Measurements from ENCODE around the gene PRKACB.

PRKACB gene

DNA sequence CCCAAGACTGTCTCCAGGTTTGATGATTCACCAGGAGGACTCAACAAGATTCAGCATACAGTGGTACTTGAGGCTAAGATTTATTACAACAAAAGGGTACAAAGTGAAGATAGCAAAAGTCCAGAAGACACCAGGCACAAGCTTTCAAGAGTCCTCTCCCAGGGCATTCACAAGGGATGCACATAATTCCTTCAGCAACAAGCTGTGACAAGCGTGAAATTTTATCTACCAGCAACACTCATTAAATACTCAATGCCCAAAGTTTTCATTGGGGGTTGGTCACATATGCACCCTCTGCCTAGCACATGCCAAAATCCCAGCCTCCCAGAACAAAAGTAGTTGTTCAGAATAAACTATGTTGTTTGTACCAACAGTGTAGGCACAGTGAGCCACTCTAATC, 62.3 kb downstream of the PRKACB start:
- Histone ChIP-seq H3K9me3 (replicated peaks; ENCODE audit: insufficient read depth, low read length) (no peaks in the 10 kb centered on the region), H3K27me3 (replicated peaks; ENCODE audit: insufficient read depth, low read length) (no peaks in the 10 kb centered on the region), H3K4me3 (ENCODE audit: low read length) (no peak overlapping the region), H3K36me3 (replicated peaks; ENCODE audit: insufficient read depth, low read length) (no peaks in the 10 kb centered on the region), H4K20me1 (ENCODE audit: insufficient read depth, low read length) (no peaks in the 10 kb centered on the region), H3K9me2 (replicated peaks; ENCODE audit: insufficient read depth, low read length) (no peaks in the 10 kb centered on the region), H3K27ac (ENCODE audit: low read length) (no peak overlapping the region), H3F3A (ENCODE audit: insufficient read depth, low read length) (no peaks in the 10 kb centered on the region), H2AFZ (ENCODE audit: low read length) (no peak overlapping the region), H3K79me2 (ENCODE audit: low read length) (no peaks in the 10 kb centered on the region), H3K4me2 (ENCODE audit: low read depth, low read length) (no peak overlapping the region), H3K4me1 (ENCODE audit: low read length) (no peaks in the 10 kb centered on the region), H3K9ac (ENCODE audit: low read length) (no peak overlapping the region)
- TF ChIP-seq EZH2phosphoT487 (IDR thresholded peaks at IDR 0.05; ENCODE audit: low read length) (no peak), EZH2 (optimal IDR thresholded peaks at IDR 0.05; ENCODE audit: low read depth, low read length) (no peak)
- TF ChIP-seq, protein P1, sequence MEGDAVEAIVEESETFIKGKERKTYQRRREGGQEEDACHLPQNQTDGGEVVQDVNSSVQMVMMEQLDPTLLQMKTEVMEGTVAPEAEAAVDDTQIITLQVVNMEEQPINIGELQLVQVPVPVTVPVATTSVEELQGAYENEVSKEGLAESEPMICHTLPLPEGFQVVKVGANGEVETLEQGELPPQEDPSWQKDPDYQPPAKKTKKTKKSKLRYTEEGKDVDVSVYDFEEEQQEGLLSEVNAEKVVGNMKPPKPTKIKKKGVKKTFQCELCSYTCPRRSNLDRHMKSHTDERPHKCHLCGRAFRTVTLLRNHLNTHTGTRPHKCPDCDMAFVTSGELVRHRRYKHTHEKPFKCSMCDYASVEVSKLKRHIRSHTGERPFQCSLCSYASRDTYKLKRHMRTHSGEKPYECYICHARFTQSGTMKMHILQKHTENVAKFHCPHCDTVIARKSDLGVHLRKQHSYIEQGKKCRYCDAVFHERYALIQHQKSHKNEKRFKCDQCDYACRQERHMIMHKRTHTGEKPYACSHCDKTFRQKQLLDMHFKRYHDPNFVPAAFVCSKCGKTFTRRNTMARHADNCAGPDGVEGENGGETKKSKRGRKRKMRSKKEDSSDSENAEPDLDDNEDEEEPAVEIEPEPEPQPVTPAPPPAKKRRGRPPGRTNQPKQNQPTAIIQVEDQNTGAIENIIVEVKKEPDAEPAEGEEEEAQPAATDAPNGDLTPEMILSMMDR (IDR thresholded peaks at IDR 0.05; ENCODE audit: low read length): no peak
- DNase-seq: no peak

DNA sequence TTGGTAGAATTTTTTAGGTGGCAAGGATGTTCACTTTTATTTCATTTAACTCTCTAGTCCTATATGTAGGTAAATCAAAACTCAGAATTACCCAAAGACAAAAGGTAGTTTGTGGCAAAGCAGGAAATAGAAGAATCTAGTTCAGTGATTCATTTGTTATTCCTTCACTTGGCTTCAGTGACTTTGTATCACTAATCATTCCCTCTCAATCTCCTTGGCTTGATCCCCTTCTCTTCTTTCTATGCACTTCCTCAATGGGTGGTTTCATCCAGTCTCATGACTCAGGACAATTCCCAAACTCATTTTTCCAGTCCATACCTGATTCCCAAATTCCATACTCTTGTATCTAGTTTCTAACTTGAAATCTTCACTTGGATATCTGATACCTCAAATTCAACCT, 64.9 kb downstream of the PRKACB start:
- no peaks in the 10 kb centered on the region for H3K27me3 ChIP-seq (replicated peaks; ENCODE audit: insufficient read depth, low read length)
- H3K36me3 ChIP-seq (replicated peaks; ENCODE audit: insufficient read depth, low read length): no peaks in the 10 kb centered on the region
- no peaks in the 10 kb centered on the region for H3K9me3 ChIP-seq (replicated peaks; ENCODE audit: insufficient read depth, low read length)
- H3K9ac ChIP-seq (ENCODE audit: low read length): no peak overlapping the region
- H4K20me1 ChIP-seq (ENCODE audit: insufficient read depth, low read length): no peaks in the 10 kb centered on the region
- H3K79me2 ChIP-seq (ENCODE audit: low read length): no peaks in the 10 kb centered on the region
- no peak overlapping the region for H3K27ac ChIP-seq (ENCODE audit: low read length)
- no peak for DNase-seq
- no peak overlapping the region for H3K4me2 ChIP-seq (ENCODE audit: low read depth, low read length)
- no peak overlapping the region for H3K4me3 ChIP-seq (ENCODE audit: low read length)
- H3K9me2 ChIP-seq (replicated peaks; ENCODE audit: insufficient read depth, low read length): no peaks in the 10 kb centered on the region
- no peaks in the 10 kb centered on the region for H3F3A ChIP-seq (ENCODE audit: insufficient read depth, low read length)
- TF ChIP-seq EZH2 (optimal IDR thresholded peaks at IDR 0.05; ENCODE audit: low read depth, low read length) (no peak), EZH2phosphoT487 (IDR thresholded peaks at IDR 0.05; ENCODE audit: low read length) (no peak)
- no peaks in the 10 kb centered on the region for H3K4me1 ChIP-seq (ENCODE audit: low read length)
- H2AFZ ChIP-seq (ENCODE audit: low read length): no peak overlapping the region

DNA sequence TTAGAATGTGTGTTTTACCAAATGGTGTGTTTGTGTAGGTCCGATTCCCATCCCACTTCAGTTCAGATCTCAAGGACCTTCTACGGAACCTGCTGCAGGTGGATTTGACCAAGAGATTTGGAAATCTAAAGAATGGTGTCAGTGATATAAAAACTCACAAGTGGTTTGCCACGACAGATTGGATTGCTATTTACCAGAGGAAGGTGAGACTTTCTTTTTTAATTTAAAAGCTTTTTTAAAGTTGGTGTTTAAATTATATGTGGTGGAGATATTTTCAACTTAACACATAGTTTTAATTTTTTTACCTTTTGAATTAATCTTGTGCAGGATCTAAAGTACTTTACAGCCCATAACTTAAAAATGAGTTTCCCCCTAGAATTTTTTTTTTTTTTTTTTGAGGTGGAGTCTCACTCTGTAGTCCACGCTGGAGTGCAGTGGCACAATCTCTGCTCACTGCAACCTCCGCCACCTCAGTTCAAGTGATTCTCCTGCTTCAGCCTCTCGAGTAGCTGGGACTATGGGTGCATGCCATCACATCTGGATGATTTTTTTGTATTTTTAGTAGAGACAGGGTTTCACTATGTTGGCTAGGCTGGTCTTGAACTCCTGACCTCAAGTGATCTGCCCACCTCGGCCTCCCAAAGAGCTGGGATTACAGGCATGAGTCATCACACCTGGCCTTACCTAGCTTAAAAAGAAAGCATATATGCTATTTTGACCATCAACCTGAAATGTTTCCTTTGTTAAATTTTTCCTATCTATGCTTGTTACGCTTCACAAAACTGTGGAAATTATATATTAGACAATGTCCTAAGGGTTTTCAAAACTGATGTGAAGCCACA, 70.3 kb downstream of the PRKACB start:
- no peaks in the 10 kb centered on the region for H3K79me2 ChIP-seq (ENCODE audit: low read length)
- H3F3A ChIP-seq (ENCODE audit: insufficient read depth, low read length): no peaks in the 10 kb centered on the region
- H3K27ac ChIP-seq (ENCODE audit: low read length): no peak overlapping the region
- H3K9me3 ChIP-seq (replicated peaks; ENCODE audit: insufficient read depth, low read length): no peaks in the 10 kb centered on the region
- no peak for DNase-seq
- TF ChIP-seq, protein P1 (IDR thresholded peaks at IDR 0.05; ENCODE audit: low read length): no peak
- TF ChIP-seq EZH2phosphoT487 (IDR thresholded peaks at IDR 0.05; ENCODE audit: low read length): no peak
- no peak for TF ChIP-seq EZH2 (optimal IDR thresholded peaks at IDR 0.05; ENCODE audit: low read depth, low read length)
- no peaks in the 10 kb centered on the region for H3K27me3 ChIP-seq (replicated peaks; ENCODE audit: insufficient read depth, low read length)
- no peaks in the 10 kb centered on the region for H3K9me2 ChIP-seq (replicated peaks; ENCODE audit: insufficient read depth, low read length)
- H4K20me1 ChIP-seq (ENCODE audit: insufficient read depth, low read length): no peaks in the 10 kb centered on the region
- no peak overlapping the region for H3K4me2 ChIP-seq (ENCODE audit: low read depth, low read length)
- H3K36me3 ChIP-seq (replicated peaks; ENCODE audit: insufficient read depth, low read length): no peaks in the 10 kb centered on the region
- no peak overlapping the region for H3K4me3 ChIP-seq (ENCODE audit: low read length)
- H2AFZ ChIP-seq (ENCODE audit: low read length): no peak overlapping the region
- H3K9ac ChIP-seq (ENCODE audit: low read length): no peak overlapping the region
- no peaks in the 10 kb centered on the region for H3K4me1 ChIP-seq (ENCODE audit: low read length)

DNA sequence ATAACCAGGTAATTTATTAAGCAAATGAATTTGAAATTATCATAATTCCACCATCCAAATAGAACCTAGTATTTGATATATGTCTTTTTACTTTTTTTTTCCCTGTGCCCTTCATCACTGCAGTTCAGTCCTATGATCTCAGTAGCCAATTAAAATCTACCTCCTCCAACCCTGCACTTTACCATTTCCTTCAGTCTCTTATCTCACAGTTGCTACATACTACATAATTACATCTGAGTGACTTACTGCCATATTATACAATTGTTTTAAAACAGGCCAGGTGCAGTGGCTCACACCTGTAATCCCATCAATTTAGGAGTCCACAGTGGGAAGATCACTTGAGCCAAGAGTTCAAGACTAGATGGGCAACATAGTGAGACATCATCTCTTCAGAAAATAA, 73.2 kb downstream of the PRKACB start:
- Histone ChIP-seq H2AFZ (ENCODE audit: low read length) (no peak overlapping the region), H3K9ac (ENCODE audit: low read length) (no peak overlapping the region), H4K20me1 (ENCODE audit: insufficient read depth, low read length) (no peaks in the 10 kb centered on the region), H3K9me2 (replicated peaks; ENCODE audit: insufficient read depth, low read length) (no peaks in the 10 kb centered on the region), H3K27me3 (replicated peaks; ENCODE audit: insufficient read depth, low read length) (no peaks in the 10 kb centered on the region), H3F3A (ENCODE audit: insufficient read depth, low read length) (no peaks in the 10 kb centered on the region), H3K4me2 (ENCODE audit: low read depth, low read length) (no peak overlapping the region), H3K9me3 (replicated peaks; ENCODE audit: insufficient read depth, low read length) (no peaks in the 10 kb centered on the region), H3K4me3 (ENCODE audit: low read length) (no peak overlapping the region), H3K4me1 (ENCODE audit: low read length) (no peaks in the 10 kb centered on the region), H3K79me2 (ENCODE audit: low read length) (no peaks in the 10 kb centered on the region), H3K36me3 (replicated peaks; ENCODE audit: insufficient read depth, low read length) (no peaks in the 10 kb centered on the region), H3K27ac (ENCODE audit: low read length) (no peak overlapping the region)
- TF ChIP-seq EZH2 (optimal IDR thresholded peaks at IDR 0.05; ENCODE audit: low read depth, low read length): no peak
- no peak for DNase-seq
